ENCODE measurements around the gene RAD23A.
"Not testable (repeated sequence)": the region's sequence is repeated elsewhere in the genome, so short reads cannot be mapped to it uniquely, and the experiment has no call there.

The RAD23A gene

DNA sequence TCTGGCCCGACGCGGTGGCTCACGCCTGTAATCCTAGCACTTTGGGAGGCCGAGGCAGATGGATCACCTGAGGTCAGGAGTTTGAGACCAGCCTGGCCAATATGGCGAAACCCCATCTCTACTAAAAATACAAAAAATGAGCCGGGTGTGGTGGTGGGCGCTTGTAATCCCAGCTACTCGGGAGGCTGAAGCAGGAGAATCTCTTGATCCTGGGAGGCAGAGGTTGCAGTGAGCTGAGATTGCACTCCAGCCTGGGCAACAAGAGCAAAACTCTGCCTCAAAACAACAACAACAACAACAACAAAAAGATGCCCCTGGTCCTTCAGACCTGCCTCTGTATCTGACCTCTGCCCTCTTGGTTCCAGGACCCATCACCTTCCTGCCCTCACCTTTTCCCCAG lies 9.9 kb downstream of the RAD23A start:
- DNase-seq (ENCODE audit: low read depth) = not testable (repeated sequence)

DNA sequence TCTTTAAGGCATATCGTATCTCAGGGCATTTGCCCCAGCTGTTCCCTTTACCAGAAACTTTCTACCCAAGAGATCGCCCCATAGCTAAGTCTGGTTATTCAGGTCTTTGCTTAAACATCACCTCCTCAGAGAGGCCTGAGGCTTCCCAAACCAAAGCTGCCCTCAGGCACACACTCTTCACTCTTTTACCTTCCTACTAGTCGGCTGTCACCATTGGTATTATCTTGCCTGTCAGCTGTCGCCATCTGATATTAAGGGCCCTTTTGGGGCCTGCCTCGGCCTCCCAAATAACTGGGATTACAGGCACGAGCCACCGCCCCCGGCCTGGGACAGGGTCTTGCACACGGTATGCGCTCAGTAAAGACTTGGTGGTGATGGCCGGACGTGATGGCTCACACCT lies 10.3 kb downstream of the RAD23A start:
- no peak for DNase-seq (ENCODE audit: low read depth)

DNA sequence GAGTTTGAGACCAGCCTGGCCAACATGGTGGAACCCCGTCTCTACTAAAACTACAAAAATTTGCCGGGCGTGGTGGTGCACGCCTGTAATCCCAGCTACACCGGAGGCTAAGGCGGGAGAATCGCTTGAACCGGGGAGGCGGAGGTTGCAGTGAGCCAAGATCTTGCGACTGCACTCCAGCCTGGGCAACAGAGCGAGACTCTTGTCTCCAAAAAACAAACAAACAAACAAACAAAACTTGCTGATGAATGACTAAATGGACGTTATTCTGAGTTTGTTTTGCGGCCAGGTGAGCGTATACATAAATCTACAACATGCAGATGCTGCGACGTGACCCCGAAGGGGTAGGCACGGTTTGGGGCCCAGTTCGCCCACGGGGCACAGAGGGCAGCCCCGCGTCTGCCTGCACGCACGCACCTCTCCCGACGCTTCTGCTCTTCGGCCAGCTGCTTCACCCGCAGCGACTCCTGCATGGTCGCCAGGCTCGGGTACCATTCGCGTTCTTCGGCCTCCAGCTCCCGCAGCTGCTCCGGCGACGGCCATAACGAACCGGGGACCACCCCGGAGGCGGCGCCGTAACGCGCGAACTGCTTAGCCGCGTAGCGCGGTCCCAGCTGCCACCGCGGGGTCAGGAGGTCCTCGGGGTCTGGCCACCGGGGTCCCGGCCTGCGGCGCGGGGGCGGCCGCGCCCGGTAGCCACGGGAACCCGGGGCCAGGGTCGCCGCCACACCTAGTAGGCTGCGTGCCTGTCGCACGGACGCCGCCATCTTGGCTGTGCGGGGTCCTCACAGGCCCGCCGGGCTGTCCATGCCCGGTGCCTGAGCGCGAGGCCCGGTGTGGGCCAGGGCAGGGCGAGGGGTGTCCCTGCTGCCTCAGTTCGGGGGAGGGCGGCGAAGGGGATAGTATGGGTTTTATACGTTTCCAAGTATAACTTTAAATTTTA lies 11.1 kb downstream of the RAD23A start, which contains the start of gene GADD45GIP1:
Gene GADD45GIP1, minus strand, starts transcription at position 778 of the 943 bp plus-strand sequence. Its CDS starts 11 bp downstream, at position 767.
- DNase-seq (ENCODE audit: low read depth) = peak; percentile 75

DNA sequence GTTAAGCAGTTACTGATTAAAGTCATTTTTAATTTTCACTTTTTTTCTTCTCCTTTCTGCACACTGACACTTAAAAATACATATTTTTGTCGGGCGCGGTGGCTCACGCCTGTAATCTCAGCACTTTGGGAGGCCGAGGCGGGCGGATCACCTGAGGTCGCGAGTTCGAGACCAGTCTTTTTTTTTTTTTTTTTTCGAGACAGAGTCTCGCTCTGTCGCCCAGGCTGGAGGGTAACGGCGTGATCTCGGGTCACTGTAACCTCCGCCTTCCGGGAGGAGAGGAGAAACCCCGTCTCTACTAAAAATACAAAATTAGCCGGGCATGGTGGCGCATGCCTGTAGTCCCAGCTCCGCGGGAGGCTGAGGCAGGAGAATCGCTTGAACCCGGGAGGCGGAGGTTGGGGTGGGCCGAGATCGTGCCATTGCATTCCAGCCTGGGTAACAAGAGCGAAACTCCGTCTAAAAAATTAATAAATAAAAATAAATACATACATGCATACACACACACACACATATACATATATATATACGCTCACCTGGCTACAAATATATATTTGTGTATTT lies 11.8 kb downstream of the RAD23A start:
- DNase-seq (ENCODE audit: low read depth) = not testable (repeated sequence)

DNA sequence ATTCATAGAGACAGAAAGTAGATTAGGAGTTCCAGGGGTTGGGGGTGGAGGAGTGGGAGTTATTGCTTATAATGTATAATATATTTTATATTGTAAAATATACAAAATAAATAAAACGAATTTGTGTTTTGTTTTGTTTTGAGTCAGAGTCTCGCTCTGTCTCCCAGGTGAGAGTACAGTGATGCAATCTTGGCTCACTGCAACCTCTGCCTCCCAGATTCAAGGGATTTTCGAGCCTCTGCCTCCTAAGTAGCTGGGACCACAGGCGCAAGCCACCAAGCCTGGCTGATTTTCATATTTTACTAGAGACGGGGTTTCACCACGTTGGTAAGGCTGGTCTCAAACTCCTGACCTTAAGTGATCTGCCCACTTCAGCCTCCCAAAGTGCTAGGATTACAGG lies 13.8 kb downstream of the RAD23A start:
- DNase-seq (ENCODE audit: low read depth) = no peak

DNA sequence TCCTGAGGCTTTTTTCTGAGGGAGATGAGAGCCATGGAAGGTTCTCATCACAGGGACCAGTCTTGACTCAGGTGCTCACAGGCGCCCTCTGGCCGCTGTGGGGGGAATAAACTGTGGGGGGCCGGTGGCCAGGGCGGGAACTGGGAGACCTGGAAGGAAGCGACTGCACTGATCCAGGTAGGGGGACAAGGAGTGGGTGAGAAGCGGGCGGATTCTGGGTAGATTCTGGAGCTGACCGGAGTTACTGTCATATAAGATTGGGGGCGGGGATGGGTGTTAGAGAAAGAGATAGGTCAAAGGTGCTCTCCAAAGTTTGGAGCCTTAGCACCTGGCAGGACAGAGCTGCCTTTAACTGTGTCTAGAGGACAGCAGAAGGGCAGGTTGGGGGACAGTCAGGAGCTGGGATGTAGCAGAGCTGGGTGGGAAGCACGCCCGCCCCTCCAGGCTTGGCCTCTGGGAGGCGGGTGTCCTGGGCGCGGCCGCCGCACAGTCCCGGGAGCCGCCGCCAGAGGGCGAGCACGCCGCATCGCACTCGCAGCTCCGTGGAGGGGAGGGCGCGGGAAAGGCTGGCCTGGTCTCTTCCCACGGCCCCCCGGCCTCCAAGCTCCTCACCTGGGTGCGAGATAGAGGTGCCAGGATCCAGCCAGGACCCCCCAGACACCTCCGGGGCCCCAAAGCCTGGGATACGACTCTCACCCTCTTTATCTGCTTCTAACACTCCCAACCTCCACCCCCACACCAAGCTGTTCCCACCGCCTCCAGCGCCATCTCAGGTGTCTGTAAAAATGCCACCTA lies 19.6 kb downstream of the RAD23A start:
- DNase-seq (ENCODE audit: low read depth) = peak; percentile 77

DNA sequence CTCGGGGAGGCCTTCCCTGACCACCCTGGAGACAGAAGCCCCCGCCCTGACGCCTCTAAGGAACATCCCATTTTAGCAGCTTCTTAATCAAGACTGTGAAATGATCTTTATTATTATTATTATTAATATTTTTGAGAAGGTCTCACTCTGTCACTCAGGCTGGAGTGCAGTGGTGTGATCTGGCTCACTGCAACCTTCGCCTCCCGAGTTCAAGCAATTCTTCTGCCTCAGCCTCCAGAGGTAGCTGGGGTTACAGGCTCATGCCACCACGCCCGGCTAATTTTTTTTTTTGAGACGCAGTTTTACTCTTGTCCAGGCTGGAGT lies 20.1 kb downstream of the RAD23A start:
- no peak for DNase-seq (ENCODE audit: low read depth)

DNA sequence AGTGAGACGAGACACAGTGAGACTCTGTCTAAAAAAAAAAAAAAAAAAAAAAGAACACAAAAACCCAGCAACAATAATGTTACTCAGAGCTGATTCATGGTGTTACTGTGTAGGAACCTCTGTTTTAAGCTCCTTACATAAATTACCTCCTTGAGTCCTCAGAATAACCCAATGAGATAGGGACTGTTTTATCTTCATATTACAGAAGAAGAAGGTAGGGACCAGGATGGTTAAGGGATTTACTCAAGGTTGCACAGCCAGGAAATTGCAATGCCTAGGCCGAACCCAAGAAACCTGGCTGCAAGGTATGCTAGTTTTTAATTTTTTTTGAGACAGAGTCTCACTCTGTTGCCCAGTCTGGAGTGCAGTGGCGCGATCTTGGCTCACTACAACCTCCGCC lies 22.2 kb downstream of the RAD23A start:
- DNase-seq (ENCODE audit: low read depth) = no peak

DNA sequence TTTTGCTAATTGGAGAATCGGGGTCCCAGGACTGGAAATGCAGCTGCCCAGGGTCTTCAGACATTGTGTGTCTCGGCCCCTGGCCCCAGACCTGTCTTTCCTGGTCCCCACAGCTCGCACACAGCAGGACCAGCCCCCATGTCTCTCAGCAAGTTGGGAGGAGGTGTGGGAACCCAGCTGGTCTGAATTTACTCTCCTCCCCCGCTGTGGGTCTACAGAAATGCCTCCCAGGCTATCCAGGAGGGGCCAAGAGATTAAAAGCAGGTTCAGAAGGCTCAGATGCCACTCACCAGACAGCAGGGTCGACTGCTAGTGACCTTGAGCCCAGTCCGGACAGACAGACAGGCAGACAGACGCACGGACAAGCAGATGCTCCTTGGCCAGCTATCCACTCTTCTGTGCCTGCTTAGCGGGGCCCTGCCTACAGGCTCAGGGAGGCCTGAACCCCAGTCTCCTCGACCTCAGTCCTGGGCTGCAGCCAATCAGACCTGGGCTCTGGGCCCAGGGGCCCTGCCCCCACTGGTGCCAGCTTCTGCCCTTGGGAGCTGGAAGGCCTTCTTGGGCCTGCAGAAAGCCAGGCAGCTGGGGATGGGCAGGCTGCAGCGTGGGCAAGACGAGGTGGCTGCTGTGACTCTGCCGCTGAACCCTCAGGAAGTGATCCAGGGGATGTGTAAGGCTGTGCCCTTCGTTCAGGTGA lies 23.8 kb downstream of the RAD23A start, which contains the start of gene DAND5:
Gene DAND5, plus strand, starts transcription at position 285 of the 697 bp plus-strand sequence. Its CDS starts 85 bp downstream, at position 370.
- no peak for DNase-seq (ENCODE audit: low read depth)

DNA sequence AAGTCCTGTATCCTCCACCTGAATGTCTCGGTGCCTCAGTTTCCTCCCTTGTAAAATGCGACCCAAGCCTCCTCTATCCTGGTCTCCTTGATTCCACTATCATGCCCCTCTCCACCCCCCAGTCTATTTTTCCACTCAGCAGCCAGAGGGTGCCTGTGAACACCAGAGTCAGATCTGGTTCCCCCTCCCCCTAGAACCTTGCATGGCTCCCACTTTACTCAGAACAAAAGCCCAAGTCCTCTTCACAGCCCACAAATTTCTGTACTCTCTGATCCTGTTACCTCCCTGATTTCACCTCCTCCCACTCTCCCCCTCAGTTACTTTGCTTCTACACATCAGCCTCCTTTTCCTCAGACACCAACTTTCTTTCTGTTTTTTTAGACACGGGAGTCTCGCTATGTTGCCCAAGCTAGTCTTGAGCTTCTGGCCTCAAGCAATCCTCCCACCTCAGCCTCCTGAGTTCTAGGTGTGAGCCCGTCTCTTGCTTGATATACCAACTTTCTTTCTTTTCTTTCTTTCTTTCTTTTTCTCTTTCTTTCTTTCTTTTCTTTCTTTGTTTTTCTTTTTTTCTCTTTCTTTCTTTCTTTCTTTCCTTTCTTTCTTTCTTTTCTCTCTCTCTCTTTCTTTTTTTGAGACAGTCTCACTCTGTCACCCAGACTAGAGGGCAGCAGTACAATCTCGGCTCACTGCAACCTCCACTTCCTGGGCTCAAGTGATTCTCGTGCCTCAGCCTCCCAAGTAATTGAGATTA lies 24.6 kb downstream of the RAD23A start:
- DNase-seq (ENCODE audit: low read depth) = no peak

DNA sequence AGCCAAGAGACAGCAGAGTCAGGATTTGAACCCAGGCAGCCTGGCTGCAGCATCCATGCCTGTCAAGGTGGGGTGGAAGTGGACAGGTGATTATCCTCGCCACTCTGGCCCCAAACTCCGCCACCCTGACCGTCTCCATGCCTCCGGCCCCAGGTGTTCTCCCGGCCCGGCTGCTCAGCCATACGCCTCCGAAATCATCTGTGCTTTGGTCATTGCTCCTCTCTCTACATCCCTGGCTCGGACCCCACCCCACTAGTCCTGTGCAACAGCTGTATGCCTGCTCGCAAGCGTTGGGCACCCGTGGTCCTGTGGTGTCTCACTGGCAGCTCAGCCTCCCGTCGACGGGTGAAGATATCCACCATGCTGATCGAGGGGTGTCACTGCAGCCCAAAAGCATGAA lies 27.6 kb downstream of the RAD23A start:
- no peak for DNase-seq (ENCODE audit: low read depth)

DNA sequence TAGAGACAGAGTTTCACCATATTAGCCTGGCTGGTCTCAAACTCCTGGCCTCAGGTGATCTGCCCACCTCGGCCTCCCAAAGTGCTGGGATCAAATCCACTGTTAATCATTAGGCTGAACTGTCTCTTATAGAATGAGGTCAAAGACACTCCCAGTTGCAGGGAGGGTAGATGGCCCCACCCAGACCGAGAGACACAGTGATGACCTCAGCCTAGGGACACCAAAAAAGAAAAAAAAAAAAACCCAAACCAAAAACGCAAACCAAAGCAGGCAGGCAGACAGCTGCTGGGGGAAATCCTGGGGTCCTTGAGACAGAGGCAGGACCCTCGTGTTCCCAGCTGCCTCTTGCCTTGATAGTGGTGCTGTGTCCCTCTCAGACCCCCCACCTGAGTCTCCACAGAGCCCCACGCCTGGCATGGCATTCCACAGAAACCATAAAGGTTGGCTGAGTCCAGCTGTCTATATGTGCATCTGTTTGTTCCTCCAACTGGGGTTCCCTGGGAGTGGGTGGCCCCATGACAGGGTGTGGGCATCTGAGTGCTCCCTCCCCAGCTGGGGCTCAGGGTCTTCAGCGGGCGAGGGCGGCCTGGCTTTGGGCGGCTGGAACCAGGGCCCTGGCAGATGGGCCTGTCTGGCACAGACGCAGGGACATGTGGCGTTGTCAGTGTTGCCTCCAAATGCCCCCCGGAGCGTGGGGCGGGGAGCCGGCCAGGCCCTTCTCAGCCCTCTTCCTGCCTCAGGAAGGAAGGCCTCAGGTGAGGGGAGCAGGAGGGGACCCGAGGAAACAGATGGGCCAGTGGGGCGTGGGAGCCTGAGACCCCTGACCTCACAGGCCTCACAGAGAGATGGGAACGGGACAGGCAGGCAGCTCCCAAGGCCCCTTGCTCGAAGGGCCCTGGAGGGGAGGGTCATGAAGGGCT lies 28.9 kb downstream of the RAD23A start:
- no peak for DNase-seq (ENCODE audit: low read depth)

DNA sequence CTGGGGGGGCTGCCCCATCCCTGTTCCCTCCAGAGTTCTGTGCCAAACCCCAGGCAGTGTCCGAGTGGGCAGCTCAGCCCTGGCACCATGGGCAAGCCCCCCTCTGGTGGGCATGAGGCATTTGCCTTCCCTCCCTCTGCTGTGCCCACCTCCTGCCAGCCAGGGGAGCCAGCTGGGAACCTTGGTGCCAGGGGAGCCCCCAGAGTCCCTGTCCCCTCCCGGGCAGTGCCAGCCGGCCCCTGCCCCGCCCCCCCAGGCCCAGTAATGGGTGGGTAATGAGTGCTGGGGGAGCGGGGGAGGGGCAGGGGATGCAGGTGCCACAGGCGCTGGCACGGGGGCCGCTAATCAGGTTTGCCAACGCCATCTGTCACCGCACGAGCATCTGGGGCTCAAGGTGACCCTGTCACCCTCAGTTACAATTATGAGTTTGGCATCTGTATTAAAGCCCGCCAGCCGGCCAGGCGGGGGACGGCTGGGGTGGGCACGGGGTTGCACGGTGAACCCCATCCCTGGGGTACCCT lies 29.6 kb downstream of the RAD23A start:
- DNase-seq (ENCODE audit: low read depth) = no peak

DNA sequence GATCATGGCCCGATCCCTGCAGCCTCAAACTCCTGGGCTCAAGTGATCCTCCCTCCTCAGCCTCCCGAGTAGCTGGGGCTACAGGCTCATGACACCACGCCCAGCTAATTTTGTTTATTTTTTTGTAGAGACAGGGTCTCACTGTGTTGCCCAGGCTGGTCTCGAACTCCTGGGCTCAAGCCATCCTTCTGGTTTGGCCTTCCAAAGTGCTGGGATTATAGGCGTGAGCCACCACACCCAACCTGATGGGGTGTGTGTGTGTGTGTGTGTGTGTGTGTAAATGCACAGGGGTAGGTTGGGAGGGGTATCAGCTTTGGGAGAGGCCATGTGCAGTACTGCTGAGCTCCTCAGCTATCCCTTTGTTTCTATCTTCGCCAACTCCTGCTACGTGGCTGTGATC lies 30.4 kb downstream of the RAD23A start:
- not testable (repeated sequence) for DNase-seq (ENCODE audit: low read depth)

DNA sequence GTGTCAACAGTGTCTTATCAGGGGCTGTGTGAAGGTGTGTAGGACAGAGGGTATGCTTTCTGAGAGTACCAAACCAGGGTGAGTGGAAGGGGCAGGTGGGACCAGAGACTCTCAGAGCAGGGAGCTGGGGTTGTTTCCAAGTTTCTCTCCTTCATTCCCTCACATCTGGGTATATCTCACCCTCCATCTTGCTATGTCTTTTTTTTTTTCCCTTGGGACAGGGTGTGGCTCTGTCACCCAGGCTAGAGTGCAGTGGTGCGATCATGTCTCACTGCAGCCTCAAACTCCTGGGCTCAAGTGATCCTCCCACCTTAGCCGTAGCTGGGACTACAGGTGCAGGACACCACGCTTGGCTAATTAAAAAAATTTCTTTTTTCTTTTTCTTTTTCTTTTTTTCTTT lies 34.3 kb downstream of the RAD23A start:
- no peak for DNase-seq (ENCODE audit: low read depth)

DNA sequence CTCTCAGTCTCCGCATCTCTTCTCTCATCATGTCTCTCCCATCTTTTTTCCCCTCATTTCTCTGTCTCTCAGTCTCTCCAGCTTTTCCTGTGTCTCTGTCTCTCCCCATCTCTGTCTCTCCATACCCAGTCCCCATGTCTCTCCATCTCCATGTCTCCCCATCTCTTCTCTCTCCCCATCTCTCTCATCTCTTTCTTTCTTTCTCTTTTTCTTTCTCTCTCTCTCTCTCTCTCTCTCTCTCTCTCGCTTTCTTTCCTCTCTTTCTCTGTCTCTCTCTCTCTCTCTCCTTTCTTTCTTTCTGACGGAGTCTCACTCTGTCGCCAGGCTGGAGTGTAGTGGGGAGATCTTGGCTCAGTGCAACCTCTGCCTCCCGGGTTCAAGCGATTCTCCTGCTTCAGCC lies 37.0 kb downstream of the RAD23A start:
- no peak for DNase-seq (ENCODE audit: low read depth)

DNA sequence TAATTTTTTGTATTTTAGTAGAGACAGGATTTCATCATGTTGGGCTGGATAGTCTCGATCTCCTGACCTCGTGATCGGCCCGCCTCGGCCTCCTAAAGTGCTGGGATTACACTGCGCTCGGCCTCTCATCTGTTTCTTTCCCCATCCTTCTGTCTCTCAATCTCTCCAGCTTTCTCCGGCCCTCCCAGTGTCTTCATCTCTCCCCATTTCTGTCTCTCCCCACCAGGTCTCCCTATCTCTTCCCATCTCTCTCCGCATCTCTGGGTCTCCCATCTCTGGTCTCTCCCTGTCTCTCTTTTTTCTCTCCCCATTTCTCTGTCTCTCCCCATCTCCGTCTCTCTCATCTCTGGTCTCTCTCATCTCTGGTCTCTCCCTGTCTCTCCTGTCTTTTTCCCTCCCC lies 37.4 kb downstream of the RAD23A start:
- DNase-seq (ENCODE audit: low read depth) = no peak

DNA sequence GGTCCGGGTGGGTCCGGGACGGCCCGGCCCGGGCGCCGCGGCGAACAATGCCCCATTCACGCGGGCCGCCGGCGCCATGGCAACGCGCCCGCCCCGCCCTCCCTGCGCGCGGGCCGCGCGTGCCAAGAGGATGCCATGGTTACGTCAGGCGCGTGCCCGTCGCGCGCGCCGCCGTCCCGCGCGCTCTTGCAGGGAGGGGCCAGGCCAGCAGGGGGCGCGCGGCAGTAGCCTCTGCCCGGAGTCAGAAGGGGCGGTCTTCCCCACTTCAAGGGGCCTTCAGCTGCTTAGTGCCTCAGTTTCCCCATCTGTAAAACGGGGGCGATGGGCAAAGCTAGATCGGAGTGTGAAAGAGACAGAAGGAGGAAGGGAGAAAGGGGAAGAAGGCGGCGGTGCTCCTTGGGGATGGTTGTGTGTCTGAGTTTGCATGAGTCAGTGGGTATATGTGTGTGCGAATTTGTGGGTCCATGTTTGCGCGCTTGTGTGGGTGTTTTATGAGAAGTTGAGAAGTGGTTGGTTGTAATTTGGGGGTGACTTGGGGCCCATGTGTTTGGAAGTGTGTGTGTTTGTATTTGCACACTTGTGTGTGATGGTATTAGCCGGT lies 38.0 kb downstream of the RAD23A start:
- peak; percentile 79 for DNase-seq (ENCODE audit: low read depth)

DNA sequence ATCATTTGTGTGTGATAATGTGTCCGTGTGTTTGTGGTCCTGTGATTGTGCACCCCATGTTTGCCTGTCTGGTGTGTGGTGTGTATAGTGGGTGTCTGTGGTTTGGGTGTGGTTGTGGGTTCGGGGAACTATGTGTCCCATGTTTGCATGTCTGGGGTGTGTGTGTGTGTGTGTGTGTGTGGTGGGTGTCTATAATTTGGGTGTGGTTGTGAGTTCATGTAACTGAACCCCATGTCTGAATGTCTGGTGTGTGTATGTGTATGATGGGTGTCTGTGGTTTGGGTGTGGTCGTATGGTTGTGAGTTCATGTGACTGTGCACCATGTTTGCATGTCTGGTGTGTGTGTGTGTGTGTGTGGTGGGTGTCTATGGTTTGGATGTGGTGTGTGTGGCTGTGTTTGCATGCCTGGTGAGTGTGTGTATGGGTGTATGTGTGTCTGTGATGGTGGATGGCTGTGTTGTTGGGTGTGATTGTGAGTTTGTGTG lies 38.5 kb downstream of the RAD23A start:
- DNase-seq (ENCODE audit: low read depth) = no peak

Measured in activated T-cell treated with anti-CD3 and anti-CD28 coated beads for 1 hour (primary cell).